GM18517 (cell line): ENCODE results near the gene ARHGEF28.

Experiments
- ATAC-seq: cut with Tn5 transposase; IDR thresholded peaks from one replicate; pipeline ENCODE4 v1.9.1; 2021; ENCODE audit warnings: mild to moderate bottlenecking, moderate library complexity; ENCODE audit not compliant: unreplicated experiment

Gene ARHGEF28

DNA sequence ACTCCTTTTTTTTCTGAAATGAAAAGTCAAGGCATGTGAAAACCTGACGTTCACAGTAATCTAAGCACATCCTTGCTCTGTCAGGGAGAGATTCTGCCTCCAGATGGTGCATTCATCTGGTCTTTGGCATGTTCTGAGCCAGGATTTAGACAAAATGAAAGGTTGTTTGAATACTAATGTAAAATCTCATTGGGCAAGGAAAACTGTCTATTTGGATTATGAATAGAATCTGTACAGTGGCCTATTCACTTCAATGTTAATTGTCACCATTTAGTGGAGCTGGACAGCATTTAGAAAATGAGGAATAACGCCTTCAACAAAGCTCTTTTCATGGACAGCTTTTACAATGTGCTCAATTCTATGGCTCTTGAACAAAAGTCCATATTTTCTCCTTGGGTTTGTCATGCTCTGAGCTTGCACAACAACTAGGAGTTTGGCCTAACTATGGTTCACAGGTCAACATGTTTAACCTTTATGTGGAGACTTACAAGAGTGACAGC, 28.9 kb downstream of the ARHGEF28 start:
- ATAC-seq = peak; percentile 21

GRCh38 chr5:73655521-73656160, 29.6 kb downstream of the ARHGEF28 start:
- no peak for ATAC-seq

GRCh38 chr5:73661753-73662152, 35.8 kb downstream of the ARHGEF28 start:
- ATAC-seq = no peak

GRCh38 chr5:73663161-73663859, 37.3 kb downstream of the ARHGEF28 start:
- ATAC-seq = no peak

GRCh38 chr5:73663860-73664240, 37.9 kb downstream of the ARHGEF28 start:
- peak; percentile 54 for ATAC-seq

DNA sequence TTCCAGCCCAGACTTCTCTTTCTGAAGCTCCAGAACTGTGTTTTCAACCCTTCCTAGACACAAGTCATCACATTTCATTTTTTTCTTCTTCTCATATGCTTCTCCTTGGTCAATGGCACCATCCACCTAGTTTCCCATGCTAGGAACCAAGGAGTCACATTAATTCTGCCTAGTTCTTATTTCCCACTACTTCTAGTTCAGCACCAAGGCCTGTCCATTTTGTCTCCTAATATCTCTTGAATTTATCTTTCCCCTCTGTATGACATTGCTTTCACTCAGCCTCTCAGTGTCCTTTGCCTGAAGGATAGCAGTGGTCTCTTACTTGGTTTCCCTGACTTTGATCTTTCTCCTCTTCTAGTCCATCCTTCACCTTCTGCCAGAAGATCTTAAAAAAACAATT, 38.8 kb downstream of the ARHGEF28 start:
- no peak for ATAC-seq

DNA sequence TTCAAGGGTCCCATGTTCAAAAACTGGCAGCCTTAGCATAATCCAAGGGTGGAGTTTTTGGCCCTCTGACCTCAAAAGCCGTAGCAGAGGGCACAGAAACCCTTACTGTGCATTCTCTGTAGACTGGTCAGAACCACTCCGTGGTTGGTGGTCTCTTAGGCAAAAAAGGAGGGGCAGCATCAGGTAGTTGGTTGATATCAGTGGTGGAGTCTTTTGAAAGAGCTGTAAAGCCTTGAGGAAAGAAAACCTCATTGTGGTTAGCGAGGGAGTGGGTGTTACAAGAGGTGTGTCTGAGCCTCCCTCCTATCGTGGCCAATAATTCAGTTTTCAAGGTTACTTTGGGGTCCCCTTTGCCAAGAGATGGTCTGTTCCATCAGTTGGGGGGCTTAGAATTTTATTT, 40.9 kb downstream of the ARHGEF28 start:
- ATAC-seq = no peak

- ATAC-seq = peak; percentile 53
Measured at GRCh38 chr5:73668017-73668416, 42.0 kb downstream of the ARHGEF28 start.

DNA sequence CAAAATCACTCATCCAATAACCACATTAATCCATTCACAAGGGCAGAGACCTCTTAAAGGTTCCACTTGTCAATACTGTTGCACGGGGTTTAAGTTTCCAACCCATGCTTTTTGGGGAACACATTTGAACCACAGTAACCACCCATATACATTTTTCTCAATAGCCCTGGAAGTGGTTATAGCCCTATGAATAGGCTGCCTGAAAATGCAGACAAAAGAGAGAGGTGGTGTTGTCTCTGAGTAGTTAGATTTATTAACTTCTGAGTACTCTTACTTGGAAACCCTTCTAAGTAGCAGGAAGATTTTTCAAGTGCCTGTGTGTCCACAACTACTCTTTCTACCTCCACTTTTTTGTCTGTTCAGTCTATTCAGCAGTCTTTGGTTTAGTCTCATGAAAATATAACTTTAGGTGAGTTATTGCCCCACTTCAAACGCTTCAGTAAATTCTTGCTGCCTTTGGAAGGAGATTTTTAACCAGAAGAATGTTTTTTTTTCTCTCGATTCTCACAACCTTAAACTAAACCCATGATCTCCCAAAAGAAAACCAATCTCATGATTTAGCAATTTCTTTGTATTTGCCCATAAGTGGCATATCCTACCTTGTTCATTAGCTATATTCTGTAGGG, 42.6 kb downstream of the ARHGEF28 start:
- ATAC-seq = peak; percentile 27

- no peak for ATAC-seq
Measured at GRCh38 chr5:73670731-73671130, 44.7 kb downstream of the ARHGEF28 start.

DNA sequence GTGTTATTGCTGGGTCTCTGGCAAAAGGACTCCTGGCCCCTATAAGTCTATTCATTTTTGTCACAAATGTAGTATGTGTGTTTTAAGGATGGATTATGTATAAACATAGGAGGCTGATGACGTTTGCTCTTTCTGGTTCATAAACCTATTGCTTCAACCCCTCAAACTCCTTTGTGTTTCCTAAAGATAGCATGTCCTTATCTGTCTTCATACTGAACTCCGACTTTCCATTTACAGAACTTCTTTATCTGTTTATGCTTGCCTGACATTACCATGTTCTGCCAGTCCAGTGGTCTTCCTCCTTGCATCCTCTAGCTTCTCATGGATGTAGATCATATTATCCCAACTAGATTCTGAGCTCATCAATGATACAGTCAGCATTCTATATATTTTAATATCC, 46.1 kb downstream of the ARHGEF28 start:
- ATAC-seq = no peak

DNA sequence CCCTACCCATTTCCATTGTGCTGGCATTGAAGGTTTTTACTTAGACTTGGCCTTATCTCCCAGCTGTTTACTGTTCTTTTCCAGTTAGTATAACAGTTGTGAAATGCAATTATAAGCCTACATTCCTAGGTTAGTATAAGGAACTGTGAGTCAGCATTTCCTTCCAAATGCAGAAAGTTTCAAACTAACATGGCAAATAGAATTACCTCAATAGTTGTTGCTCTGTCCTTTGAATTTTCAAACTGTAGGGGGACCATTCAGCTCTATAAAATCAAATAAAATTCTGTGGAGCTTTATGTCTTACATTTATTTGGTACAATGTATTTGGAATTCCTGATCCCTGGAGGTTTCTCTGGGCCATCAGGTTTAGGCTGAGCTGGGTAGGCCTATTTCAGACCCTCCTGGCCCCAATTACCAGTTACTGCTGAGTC, 47.2 kb downstream of the ARHGEF28 start:
- ATAC-seq = no peak

GRCh38 chr5:73674669-73675004, 48.6 kb downstream of the ARHGEF28 start:
- no peak for ATAC-seq

- ATAC-seq = no peak
Measured at GRCh38 chr5:73678322-73678740, 52.3 kb downstream of the ARHGEF28 start.

- ATAC-seq = no peak
Measured at GRCh38 chr5:73678807-73679206, 52.8 kb downstream of the ARHGEF28 start.

DNA sequence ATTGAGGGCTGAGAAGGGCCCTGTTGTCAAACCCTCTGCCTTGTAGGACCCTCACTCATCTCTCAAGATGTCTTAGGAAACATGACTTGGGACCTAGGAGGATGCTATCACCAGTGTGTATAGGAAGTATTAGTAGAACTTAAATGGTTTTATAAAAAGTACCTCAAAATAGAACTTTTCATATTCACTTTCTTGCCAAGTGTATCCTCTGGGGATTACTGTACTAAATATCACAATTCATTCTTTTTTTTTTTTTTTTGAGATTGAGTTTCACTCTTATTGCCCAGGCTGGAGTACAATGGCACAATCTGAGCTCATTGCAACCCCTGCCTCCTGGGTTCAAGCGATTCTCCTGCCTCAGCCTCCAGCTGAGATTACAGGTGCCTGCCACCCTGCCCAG, 56.2 kb downstream of the ARHGEF28 start:
- no peak for ATAC-seq

GRCh38 chr5:73684691-73685090, 58.7 kb downstream of the ARHGEF28 start:
- ATAC-seq = no peak

GRCh38 chr5:73686912-73687311, 60.9 kb downstream of the ARHGEF28 start:
- ATAC-seq = peak; percentile 52

DNA sequence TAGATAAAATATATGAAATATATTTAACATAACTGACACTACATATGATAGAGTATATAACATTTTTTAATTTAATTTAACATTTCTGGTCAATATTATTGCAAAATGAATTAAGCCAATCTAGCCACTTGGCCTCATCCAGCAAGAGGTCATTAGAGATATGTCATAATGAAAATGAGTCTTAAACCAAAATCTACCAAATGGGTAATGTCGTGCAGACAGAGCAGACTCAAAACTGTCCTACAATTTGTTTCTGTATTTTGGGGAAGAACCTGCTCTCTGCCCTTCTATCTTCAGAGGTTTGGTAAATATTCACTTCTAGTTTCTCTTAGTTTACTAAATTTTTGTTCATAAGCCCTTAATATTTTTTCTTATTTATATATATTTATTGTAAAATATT, 61.4 kb downstream of the ARHGEF28 start:
- no peak for ATAC-seq

- no peak for ATAC-seq
Measured at GRCh38 chr5:73690015-73690414, 64.0 kb downstream of the ARHGEF28 start.

DNA sequence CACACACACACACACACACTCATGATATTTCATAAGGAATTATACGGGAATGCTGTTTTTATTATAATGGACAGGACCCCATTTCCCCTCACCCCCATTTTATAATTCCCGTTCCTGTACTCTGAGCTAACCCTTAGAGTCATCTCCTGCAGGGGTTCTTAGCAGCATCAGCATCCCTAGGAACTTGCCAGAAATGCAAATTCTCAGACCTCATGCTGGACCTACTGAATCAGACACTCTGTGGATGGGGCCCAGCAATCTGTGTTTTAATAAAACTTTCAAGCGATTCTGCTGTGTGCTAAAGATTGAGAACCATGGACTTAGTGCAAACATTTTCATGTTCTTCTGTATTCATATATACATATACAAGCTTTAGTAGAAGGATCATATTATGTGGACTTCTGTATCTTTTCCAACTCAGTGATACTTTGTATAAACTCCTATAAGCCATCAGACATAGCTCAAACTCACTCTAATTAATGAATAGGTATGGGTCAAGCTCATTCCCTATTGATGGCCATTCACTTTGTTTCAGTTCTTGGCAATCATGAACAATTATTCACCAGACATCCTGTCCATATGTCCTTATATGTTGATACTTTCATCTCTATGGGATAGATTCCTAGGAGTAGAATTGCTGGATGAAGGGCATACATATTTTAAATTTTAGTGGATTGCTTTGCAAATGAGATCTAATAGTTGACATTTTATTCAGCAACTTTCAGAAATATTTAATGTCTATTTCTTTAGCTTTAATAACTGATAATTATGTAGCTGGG, 65.5 kb downstream of the ARHGEF28 start:
- no peak for ATAC-seq
